CD14-positive monocyte (primary cell): ENCODE data around the gene TERT. TPM values are rescaled to one million over a fixed set of nuclear protein-coding genes. Genes with fewer than 3 reads are reported as not detected.

Experiments
- DNase-seq, 3 donors: peaks; one replicate each; pipeline ENCODE4 v3.0.0-alpha.2; 2011 to 2022
- H2AFZ ChIP-seq: 2 replicates; pipeline ENCODE4 v1.6.0; 2012; ENCODE audit warnings: mild to moderate bottlenecking, low read depth, low read length, inconsistent platforms; ENCODE audit not compliant: insufficient read depth, poor library complexity, severe bottlenecking
- H3K27ac ChIP-seq, 2 donors: 1 replicate in 1 of 2; 2 replicates in 1 of 2; pipeline ENCODE4 v1.5.1; 2012 to 2013; ENCODE audit warnings: low read length in 2 of 2, control low read depth in 1 of 2, inconsistent platforms in 1 of 2, low read depth in 1 of 2, mild to moderate bottlenecking in 1 of 2
- H3K27me3 ChIP-seq, 2 donors: one replicate each; pipeline versions ENCODE4 v1.6.0 to v1.6.1; 2011 to 2013; ENCODE audit warnings: low read length in 2 of 2; ENCODE audit not compliant: control insufficient read depth in 2 of 2, insufficient read depth in 2 of 2
- H3K36me3 ChIP-seq, 2 donors: replicated peaks in 1 of 2; 1 replicate in 1 of 2; 2 replicates in 1 of 2; pipeline versions ENCODE4 v1.5.1 to v1.6.1; 2012 to 2013; ENCODE audit warnings: low read length in 2 of 2, control low read depth in 1 of 2, inconsistent platforms in 1 of 2, mild to moderate bottlenecking in 1 of 2; ENCODE audit not compliant: insufficient read depth in 2 of 2, control insufficient read depth in 1 of 2
- H3K4me1 ChIP-seq, 2 donors: 1 replicate in 1 of 2; 2 replicates in 1 of 2; pipeline versions ENCODE4 v1.5.1 to v1.6.1; 2012 to 2013; ENCODE audit warnings: low read length in 2 of 2, control low read depth in 1 of 2, inconsistent platforms in 1 of 2, mild to moderate bottlenecking in 1 of 2, moderate library complexity in 1 of 2; ENCODE audit not compliant: insufficient read depth in 2 of 2, control insufficient read depth in 1 of 2
- H3K4me2 ChIP-seq: replicated peaks from 2 replicates; pipeline ENCODE3; 2012; ENCODE audit warnings: low read length, moderate library complexity, mild to moderate bottlenecking; ENCODE audit not compliant: poor library complexity, severe bottlenecking; ENCODE audit errors: extremely low read depth
- H3K4me3 ChIP-seq, 3 experiments: fragments of 200-600 bp in 1 of 3; sonication (generic) in 1 of 3; replicated peaks in 1 of 3; 1 replicate in 2 of 3; 2 replicates in 1 of 3; pipeline ENCODE4 v1.5.1; 2011 to 2013; ENCODE audit warnings: low read length in 3 of 3, mild to moderate bottlenecking in 3 of 3, control low read depth in 2 of 3, low read depth in 2 of 3, inconsistent platforms in 1 of 3, moderate library complexity in 1 of 3
- H3K79me2 ChIP-seq: 2 replicates; pipeline ENCODE4 v1.6.0; 2012; ENCODE audit warnings: mild to moderate bottlenecking, control low read depth, inconsistent platforms, low read length, moderate library complexity; ENCODE audit not compliant: insufficient read depth
- H3K9ac ChIP-seq: 2 replicates; pipeline ENCODE4 v1.6.0; 2017; ENCODE audit warnings: low read length, mild to moderate bottlenecking; ENCODE audit not compliant: insufficient read depth, poor library complexity, severe bottlenecking
- H3K9me3 ChIP-seq, 2 donors: replicated peaks in 1 of 2; 1 replicate in 1 of 2; 2 replicates in 1 of 2; pipeline versions ENCODE4 v1.5.1 to v1.6.1; 2012 to 2013; ENCODE audit warnings: low read length in 2 of 2, control low read depth in 1 of 2; ENCODE audit not compliant: control insufficient read depth in 1 of 2, insufficient read depth in 1 of 2
- H4K20me1 ChIP-seq: 2 replicates; pipeline ENCODE4 v1.6.0; 2012; ENCODE audit warnings: mild to moderate bottlenecking, low read length, control low read depth, moderate library complexity; ENCODE audit not compliant: insufficient read depth
- H3K27ac Mint-ChIP-seq, 7 donors: one replicate each; pipeline ENCODE4 v1.8.0; 2020; ENCODE audit warnings: mild to moderate bottlenecking in 7 of 7, mixed read lengths in 7 of 7, moderate library complexity in 6 of 7, inconsistent platforms in 2 of 7
- H3K27me3 Mint-ChIP-seq, 3 donors: one replicate each; pipeline ENCODE4 v1.8.0; 2021 to 2022; ENCODE audit warnings: low read depth in 3 of 3, mild to moderate bottlenecking in 3 of 3, mixed read lengths in 3 of 3, moderate library complexity in 3 of 3, inconsistent platforms in 1 of 3
- H3K36me3 Mint-ChIP-seq, 2 donors: one replicate each; pipeline ENCODE4 v1.8.0; 2020; ENCODE audit warnings: mixed read lengths in 2 of 2, inconsistent platforms in 1 of 2, mild to moderate bottlenecking in 1 of 2
- H3K4me1 Mint-ChIP-seq: one replicate; pipeline ENCODE4 v1.8.0; 2020; ENCODE audit warnings: mild to moderate bottlenecking, mixed read lengths
- H3K4me3 Mint-ChIP-seq, 2 donors: one replicate each; pipeline ENCODE4 v1.8.0; 2020; ENCODE audit warnings: mild to moderate bottlenecking in 2 of 2, mixed read lengths in 2 of 2, moderate library complexity in 1 of 2
- H3K9me3 Mint-ChIP-seq, 7 donors: one replicate each; pipeline ENCODE4 v1.8.0; 2020 to 2022; ENCODE audit warnings: mixed read lengths in 7 of 7, mild to moderate bottlenecking in 6 of 7, moderate library complexity in 6 of 7, inconsistent platforms in 2 of 7
- CTCF ChIP-seq: fragments of 200-600 bp; IDR thresholded peaks from one replicate; pipeline ENCODE4 v1.8.0; 2022; ENCODE audit warnings: antibody characterized with exemption, mild to moderate bottlenecking
- WGBS: methylation state at CpG from one replicate; pipeline ENCODE4 v1.1.5; 2013; ENCODE audit warnings: missing lambda C conversion rate; ENCODE audit not compliant: insufficient coverage; 5-methylcytosine and 5-hydroxymethylcytosine counted together
- intact Hi-C, 2 donors: fragments of 100-400 bp; cut with micrococcal nuclease; formaldehyde crosslinking; loops; one replicate each; pipeline versions ENCODE4 v1.15.0 to v1.15.1; 2023
- polyA plus RNA-seq, 3 donors: library from polyadenylated mRNA; depleted of rRNA in 1 of 3; unstranded in 2 of 3; stranded (reverse) in 1 of 3; fragments of 300-500 nt in 2 of 3; fragments of >200 nt in 1 of 3; fragmentation: Illumina TruSeq in 2 of 3; gene quantifications; 1 replicate in 2 of 3; 2 replicates in 1 of 3; pipeline ENCODE4 v1.2.3, GENCODE V29; 2012 to 2021

TERT gene
- polyA plus RNA-seq, 3 donors, result not detected

- Histone ChIP-seq H3K9ac (no peak overlapping the region), H3K4me2 (no peak overlapping the region), H2AFZ (no peak overlapping the region), H3K27me3 (no peaks in the 10 kb centered on the region), H3K36me3 (no peaks in the 10 kb centered on the region), H3K4me1 (no peaks in the 10 kb centered on the region), H3K79me2 (no peaks in the 10 kb centered on the region), H3K9me3 (no peaks in the 10 kb centered on the region), H3K4me3 (no peak overlapping the region), H3K27ac (no peak overlapping the region), H4K20me1 (no peaks in the 10 kb centered on the region)
- no peak overlapping the region for H3K27ac Mint-ChIP-seq
- 59% methylated on average over 15 of the region's 15 CpGs for WGBS
- DNase-seq, result no peak
- peaks cover 0 to 2% (median 0%) of the 10 kb centered on the region in 7 donors for H3K9me3 Mint-ChIP-seq
- no peaks in the 10 kb centered on the region for H3K4me1 Mint-ChIP-seq
- no peak for TF ChIP-seq CTCF
- intact Hi-C loops, result no loop called here
- H3K4me3 Mint-ChIP-seq, result no peak overlapping the region
- H3K27me3 Mint-ChIP-seq, result peaks cover 4 to 19% (median 12%) of the 10 kb centered on the region in 3 donors
- no peaks in the 10 kb centered on the region for H3K36me3 Mint-ChIP-seq
Observed at GRCh38 chr5:1228120-1228519, 66.7 kb downstream of the TERT start.

GRCh38 chr5:1227667-1228066 lies 67.2 kb downstream of the TERT start:
- no peak overlapping the region for H3K4me2 ChIP-seq
- H3K27me3 Mint-ChIP-seq, result peaks cover 3 to 19% (median 12%) of the 10 kb centered on the region in 3 donors
- H3K4me1 Mint-ChIP-seq, result no peaks in the 10 kb centered on the region
- no peak overlapping the region for H3K27ac Mint-ChIP-seq
- no peak for TF ChIP-seq CTCF
- H3K4me1 ChIP-seq, result no peaks in the 10 kb centered on the region
- no peak overlapping the region for H3K4me3 ChIP-seq
- WGBS, result 47% methylated on average over 7 of the region's 14 CpGs
- H3K27ac ChIP-seq, result no peak overlapping the region
- H3K9ac ChIP-seq, result no peak overlapping the region
- H3K4me3 Mint-ChIP-seq, result no peak overlapping the region
- intact Hi-C loops, result no loop called here
- H3K79me2 ChIP-seq, result no peaks in the 10 kb centered on the region
- no peak for DNase-seq
- no peaks in the 10 kb centered on the region for H3K36me3 ChIP-seq
- H2AFZ ChIP-seq, result no peak overlapping the region
- H4K20me1 ChIP-seq, result no peaks in the 10 kb centered on the region
- no peaks in the 10 kb centered on the region for H3K9me3 ChIP-seq
- H3K27me3 ChIP-seq, result no peaks in the 10 kb centered on the region
- H3K9me3 Mint-ChIP-seq, result peaks cover 0 to 2% (median 0%) of the 10 kb centered on the region in 7 donors
- H3K36me3 Mint-ChIP-seq, result no peaks in the 10 kb centered on the region
